Stimulated activated naive CD4-positive, alpha-beta T cell (primary cell): Measurements from ENCODE around the gene CNPY4.

Source experiments
- DNase-seq, 6 experiments: peaks; one replicate each; lab custom pipeline; 2025; lab: John Stamatoyannopoulos, UW

Gene CNPY4

GRCh38 chr7:100119072-100119969 is at the start of gene CNPY4, which contains the start of gene TAF6:
TSS of gene CNPY4 (plus strand) at chr7:100119634. CDS start at chr7:100119745, 111 bp downstream.
TSS of gene TAF6 (minus strand) at chr7:100119358. CDS start at chr7:100114209, 5,149 bp downstream.
- peak; percentile 91 to 99 (median 94) for DNase-seq

- DNase-seq, result no peak
These were observed 49.4 kb upstream of the CNPY4 start for GRCh38 chr7:100069991-100070390.

GRCh38 chr7:100071018-100071723 is 48.3 kb upstream of the CNPY4 start:
- no peak for DNase-seq

GRCh38 chr7:100072462-100072861 is 47.0 kb upstream of the CNPY4 start:
- DNase-seq, result no peak

GRCh38 chr7:100074841-100075240 is 44.6 kb upstream of the CNPY4 start:
- DNase-seq, result no peak

GRCh38 chr7:100075418-100075817 is 44.0 kb upstream of the CNPY4 start:
- DNase-seq, result no peak

- DNase-seq, result no peak
These were observed 42.2 kb upstream of the CNPY4 start for GRCh38 chr7:100077205-100077604.

- no peak for DNase-seq
These were observed 40.3 kb upstream of the CNPY4 start for GRCh38 chr7:100079024-100079560.

GRCh38 chr7:100080907-100081534 is 38.4 kb upstream of the CNPY4 start:
- peak in 1 of 6 experiments; percentile 43 for DNase-seq

GRCh38 chr7:100081535-100082102 is 37.8 kb upstream of the CNPY4 start, which contains the start of gene ZNF3:
TSS of gene ZNF3 (minus strand) at chr7:100081723. CDS start at chr7:100077357, 4,366 bp downstream.
- peak; percentile 89 to 97 (median 96) for DNase-seq

GRCh38 chr7:100082978-100083377 is 36.5 kb upstream of the CNPY4 start:
- DNase-seq, result no peak

GRCh38 chr7:100085515-100085914 is 33.9 kb upstream of the CNPY4 start:
- DNase-seq, result no peak

- DNase-seq, result no peak
These were observed 32.2 kb upstream of the CNPY4 start for GRCh38 chr7:100087055-100087750.

- no peak for DNase-seq
These were observed 31.3 kb upstream of the CNPY4 start for GRCh38 chr7:100088095-100088620.

- peak; percentile 70 to 89 (median 84) for DNase-seq
These were observed 30.6 kb upstream of the CNPY4 start, which contains the start of gene COPS6 for GRCh38 chr7:100088621-100089457. TSS of gene COPS6 (plus strand) at chr7:100088969. CDS start at chr7:100088991, 22 bp downstream.

- no peak for DNase-seq
These were observed 29.8 kb upstream of the CNPY4 start for GRCh38 chr7:100089458-100090196.

- DNase-seq, result no peak
These were observed 28.7 kb upstream of the CNPY4 start for GRCh38 chr7:100090527-100091410.
